IPS-15b (cell line): ENCODE data around the gene MYO18A.
"Not testable (repeated sequence)": the region's sequence is repeated elsewhere in the genome, so short reads cannot be mapped to it uniquely, and the experiment has no call there.

Source experiments
- H3K27me3 ChIP-seq: one replicate; pipeline ENCODE4 v1.6.1; 2013; ENCODE audit warnings: low read length; ENCODE audit not compliant: control insufficient read depth, insufficient read depth
- H3K36me3 ChIP-seq: one replicate; pipeline ENCODE4 v1.6.1; 2013; ENCODE audit warnings: low read length; ENCODE audit not compliant: control insufficient read depth, insufficient read depth
- H3K4me1 ChIP-seq: one replicate; pipeline ENCODE4 v1.6.1; 2013; ENCODE audit warnings: mild to moderate bottlenecking, low read length; ENCODE audit not compliant: control insufficient read depth, insufficient read depth
- H3K4me3 ChIP-seq: one replicate; pipeline ENCODE4 v1.5.1; 2013; ENCODE audit warnings: low read depth, low read length
- H3K9ac ChIP-seq: one replicate; pipeline ENCODE4 v1.6.1; 2013; ENCODE audit warnings: low read depth, mild to moderate bottlenecking, low read length
- H3K9me3 ChIP-seq: one replicate; pipeline ENCODE4 v1.6.1; 2013; ENCODE audit warnings: mild to moderate bottlenecking, low read length; ENCODE audit not compliant: control insufficient read depth, insufficient read depth

Gene MYO18A

DNA sequence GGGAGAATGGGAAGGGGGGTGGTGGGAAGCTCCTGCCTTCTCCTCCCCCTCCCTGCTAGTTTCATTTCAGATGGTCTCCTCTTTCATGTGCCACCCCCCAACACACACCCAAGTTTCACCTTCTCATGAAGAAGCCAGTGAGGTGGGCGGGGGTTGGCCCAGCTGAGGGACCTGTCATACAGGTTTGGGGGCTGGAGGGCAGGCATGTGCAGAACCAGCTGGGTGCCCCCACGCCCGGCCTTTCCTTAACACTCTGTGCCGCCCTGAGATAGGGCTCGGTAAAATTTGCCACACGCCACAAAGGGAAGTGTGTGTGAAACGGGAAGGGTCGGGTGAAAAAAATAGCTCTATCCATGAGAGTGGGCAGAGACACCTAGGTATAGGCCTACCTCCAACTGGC is 79.9 kb downstream of the MYO18A start:
- peaks cover 28% of the 10 kb centered on the region for H3K36me3 ChIP-seq
- H3K27me3 ChIP-seq, result no peaks in the 10 kb centered on the region
- no peak overlapping the region for H3K9ac ChIP-seq
- no peaks in the 10 kb centered on the region for H3K9me3 ChIP-seq
- H3K4me3 ChIP-seq, result no peak overlapping the region
- H3K4me1 ChIP-seq, result no peaks in the 10 kb centered on the region

DNA sequence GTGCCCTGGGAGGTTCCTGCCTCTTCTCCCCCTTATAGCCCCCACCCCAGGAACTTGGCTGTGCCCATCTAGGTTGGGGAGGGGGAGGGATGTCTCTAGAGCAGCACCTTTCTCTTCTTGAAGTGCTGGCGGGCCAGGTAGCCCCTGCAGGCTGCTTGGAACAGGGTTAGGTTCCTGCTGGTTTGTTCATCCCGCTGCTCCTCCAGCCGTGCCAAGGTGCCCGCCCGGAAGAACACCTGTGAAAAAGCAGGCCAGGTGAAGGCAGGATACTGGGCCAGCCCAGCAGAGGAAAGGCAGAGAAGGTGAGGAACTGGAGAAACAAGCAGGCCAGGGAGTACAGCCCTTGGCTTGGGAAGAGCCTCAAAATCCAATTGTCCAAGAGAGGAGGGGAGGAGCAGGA is 80.7 kb downstream of the MYO18A start:
- Histone ChIP-seq H3K9me3 (no peaks in the 10 kb centered on the region), H3K36me3 (peaks cover 33% of the 10 kb centered on the region), H3K27me3 (no peaks in the 10 kb centered on the region), H3K9ac (no peak overlapping the region), H3K4me3 (no peak overlapping the region), H3K4me1 (no peaks in the 10 kb centered on the region)

DNA sequence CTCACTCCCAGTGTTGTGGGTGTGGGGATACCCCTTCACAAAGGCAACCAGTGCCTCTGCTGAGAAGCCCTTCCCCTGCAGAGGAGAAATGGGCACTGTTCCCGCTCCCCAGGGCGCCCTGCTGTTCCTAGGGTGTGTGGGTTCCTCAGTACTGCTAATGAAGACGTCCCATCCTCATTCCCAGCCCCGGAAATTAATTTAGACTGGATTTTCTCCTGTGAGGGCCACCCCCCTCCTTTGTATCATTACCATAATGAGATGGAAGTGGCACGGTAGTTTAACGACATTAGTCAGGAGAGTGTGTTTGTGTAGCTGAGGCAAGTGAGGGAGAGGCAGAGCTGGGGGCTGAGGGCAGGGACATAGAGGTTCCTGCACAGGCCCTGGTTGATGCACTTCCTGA is 84.1 kb downstream of the MYO18A start:
- Histone ChIP-seq H3K4me3 (no peak overlapping the region), H3K9ac (no peak overlapping the region), H3K27me3 (no peaks in the 10 kb centered on the region), H3K4me1 (no peaks in the 10 kb centered on the region), H3K36me3 (peaks cover 58% of the 10 kb centered on the region), H3K9me3 (no peaks in the 10 kb centered on the region)

DNA sequence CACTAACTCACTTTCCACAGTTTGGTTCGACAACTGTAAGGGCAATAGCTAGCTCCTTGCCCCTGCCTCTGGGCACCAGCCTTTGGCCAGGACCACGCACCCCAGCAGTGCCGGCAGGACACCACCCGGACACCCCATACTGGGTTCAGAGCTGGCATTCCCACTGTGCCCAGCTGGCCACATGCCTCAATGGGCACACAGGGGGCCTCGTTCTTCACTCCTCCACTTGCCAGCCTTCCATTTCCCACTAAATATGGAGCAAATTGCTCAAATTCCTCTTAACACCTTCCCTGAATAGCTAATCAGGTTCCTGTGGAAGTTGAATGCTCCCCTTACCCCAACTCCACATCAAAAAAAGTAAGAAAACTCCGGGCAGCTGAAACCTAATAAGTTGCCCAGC is 84.8 kb downstream of the MYO18A start:
- Histone ChIP-seq H3K27me3 (no peaks in the 10 kb centered on the region), H3K36me3 (peaks cover 65% of the 10 kb centered on the region), H3K9me3 (no peaks in the 10 kb centered on the region), H3K4me1 (no peaks in the 10 kb centered on the region), H3K4me3 (no peak overlapping the region), H3K9ac (no peak overlapping the region)

DNA sequence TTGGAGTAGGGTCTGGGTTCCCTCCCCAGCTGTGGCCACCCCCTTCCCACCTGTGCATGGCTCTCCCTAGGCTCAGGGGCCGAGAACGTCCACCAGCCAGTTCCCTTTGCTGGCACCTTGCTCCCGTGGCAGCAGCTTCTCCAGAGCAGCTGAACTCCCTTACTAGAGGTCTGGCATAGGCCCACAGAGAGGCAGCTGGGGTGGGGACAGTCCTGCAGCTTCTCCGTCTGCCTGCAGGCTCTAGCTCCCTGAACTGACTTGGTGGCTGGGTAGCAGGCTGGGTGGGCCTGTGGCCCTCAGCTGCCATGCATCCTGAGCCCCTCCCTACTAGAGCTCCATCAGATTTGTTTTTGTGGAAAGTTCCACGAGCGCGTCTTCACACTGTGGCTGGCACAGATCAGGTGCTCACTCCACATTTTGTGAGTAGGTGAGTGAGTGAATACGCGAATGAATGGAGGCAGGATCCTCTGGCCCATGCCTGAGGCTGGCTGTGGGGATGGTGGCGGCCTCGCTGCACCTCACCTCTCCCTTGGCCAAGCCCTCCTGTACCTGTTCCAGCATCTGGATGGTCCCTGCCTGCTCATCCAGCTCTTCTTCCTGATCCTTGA is 86.0 kb downstream of the MYO18A start:
- Histone ChIP-seq H3K4me1 (no peaks in the 10 kb centered on the region), H3K4me3 (no peak overlapping the region), H3K27me3 (no peaks in the 10 kb centered on the region), H3K9me3 (no peaks in the 10 kb centered on the region), H3K36me3 (peaks cover 75% of the 10 kb centered on the region), H3K9ac (no peak overlapping the region)

DNA sequence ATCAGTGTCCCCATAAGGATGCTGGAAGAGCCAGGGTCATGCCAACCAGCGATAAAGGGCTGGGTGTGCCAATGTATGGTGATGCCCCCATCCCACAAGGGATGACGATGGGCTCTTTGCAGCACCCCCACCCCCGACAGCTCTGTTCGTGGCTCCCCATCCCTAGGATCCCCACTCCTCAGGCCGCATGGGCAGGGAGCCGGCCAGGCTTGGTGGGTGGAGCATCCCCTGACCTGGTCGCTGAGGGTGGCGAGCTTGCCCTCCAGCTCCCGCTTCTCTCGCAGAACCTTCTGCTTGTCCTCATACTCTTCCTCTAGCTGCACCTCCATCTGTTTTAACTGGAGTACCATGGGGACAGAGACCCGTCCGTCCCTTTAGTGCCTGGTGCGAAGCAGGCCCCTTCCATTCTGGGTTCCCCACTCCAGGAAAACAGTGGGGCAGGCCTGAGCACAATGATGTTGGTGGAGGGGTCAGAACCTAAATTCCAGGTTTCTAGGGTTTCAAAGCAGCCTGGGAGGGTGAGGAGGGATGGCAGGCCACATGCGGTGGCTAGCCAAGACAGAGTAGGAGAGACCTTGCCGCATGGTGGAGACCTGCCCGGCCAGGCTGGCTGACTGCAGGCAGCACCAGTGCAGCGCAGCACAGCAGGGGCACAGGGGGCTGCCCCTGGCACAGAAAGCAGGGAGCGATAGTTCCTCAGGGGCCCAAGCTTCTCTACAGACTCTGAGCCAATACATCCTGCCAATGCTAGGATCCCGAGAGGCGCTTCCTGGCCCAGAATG is 86.9 kb downstream of the MYO18A start:
- Histone ChIP-seq H3K36me3 (peaks cover 71% of the 10 kb centered on the region), H3K4me3 (no peak overlapping the region), H3K27me3 (no peaks in the 10 kb centered on the region), H3K4me1 (no peaks in the 10 kb centered on the region), H3K9ac (no peak overlapping the region), H3K9me3 (no peaks in the 10 kb centered on the region)

DNA sequence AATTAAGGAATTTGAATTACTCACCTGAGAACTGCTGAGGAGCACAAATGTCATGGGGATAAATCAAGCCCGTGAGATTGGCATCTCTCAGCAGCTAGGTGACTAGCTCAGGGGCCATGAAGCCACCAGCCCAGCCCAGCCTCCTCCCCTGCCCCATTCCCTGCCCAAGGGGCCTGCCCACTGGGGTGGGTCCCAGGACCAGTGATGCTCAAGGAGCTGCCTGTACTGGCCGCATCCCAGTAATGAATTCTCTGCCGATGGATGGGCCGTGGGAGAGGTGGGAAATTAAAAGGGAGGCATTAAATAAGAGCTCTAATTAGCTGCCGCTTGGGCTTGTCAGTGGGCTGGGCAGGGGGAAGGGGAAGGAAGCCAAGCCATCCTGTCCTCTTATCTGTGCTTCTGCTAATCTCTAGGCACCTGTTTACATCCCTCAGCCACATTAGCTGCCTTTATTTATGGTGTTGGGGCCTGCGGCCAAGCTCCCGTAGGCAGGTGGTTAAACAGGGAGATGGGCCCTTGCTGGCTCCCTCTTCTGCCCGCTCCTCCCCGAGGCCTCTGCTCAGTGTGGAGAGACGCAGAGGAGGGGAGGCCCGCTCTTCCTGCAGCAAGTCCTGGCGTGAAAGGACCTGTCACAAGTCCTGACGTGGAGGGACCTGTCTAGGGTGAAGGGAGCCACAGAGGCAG is 88.5 kb downstream of the MYO18A start:
- no peak overlapping the region for H3K9ac ChIP-seq
- peaks cover 57% of the 10 kb centered on the region for H3K36me3 ChIP-seq
- H3K4me3 ChIP-seq, result no peak overlapping the region
- no peaks in the 10 kb centered on the region for H3K9me3 ChIP-seq
- H3K4me1 ChIP-seq, result peaks cover 6% of the 10 kb centered on the region
- H3K27me3 ChIP-seq, result no peaks in the 10 kb centered on the region

DNA sequence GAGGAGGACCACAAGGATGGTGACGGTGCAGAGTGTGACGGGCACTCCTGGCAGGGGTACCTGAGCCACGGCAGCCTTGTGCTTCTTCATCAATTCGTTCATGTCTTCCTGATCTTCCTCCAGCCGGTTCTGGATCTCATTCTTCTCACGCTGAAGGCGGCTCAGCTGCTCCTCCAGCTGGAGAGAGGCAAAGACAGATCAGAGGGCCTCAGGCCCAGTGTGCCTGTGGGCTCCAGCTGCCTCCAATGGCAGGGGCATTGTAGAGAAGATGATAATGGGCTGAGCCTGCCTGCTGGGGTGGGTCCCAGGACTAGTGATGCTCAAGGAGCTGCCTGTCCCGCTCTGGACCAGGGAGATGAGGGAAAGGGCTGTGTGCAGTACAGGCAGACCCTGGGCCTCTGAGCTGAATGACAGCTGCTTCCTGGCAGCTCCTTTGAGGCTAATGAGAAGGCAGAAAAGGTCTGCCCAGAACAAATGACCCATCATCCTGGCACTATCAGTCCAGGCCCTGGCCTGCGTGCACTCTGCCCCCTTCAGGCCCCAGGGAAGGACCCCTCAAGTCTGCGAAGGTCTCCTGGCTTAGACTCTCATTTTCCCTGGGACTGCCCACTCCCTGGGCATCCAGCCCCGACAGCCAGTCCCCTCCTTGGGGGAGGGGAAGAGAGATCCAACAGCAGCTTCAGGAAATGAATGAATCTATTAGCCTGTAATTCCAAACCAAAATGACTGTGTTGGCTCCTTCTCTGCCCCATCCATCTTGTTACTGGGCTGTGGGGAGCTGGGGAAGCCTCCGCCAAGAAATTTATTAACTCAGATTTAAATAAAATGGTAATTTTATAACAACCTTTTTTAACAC is 89.2 kb downstream of the MYO18A start:
- H3K9me3 ChIP-seq, result no peaks in the 10 kb centered on the region
- H3K4me1 ChIP-seq, result peaks cover 6% of the 10 kb centered on the region
- no peaks in the 10 kb centered on the region for H3K27me3 ChIP-seq
- peaks cover 59% of the 10 kb centered on the region for H3K36me3 ChIP-seq
- H3K9ac ChIP-seq, result no peak overlapping the region
- H3K4me3 ChIP-seq, result no peak overlapping the region

DNA sequence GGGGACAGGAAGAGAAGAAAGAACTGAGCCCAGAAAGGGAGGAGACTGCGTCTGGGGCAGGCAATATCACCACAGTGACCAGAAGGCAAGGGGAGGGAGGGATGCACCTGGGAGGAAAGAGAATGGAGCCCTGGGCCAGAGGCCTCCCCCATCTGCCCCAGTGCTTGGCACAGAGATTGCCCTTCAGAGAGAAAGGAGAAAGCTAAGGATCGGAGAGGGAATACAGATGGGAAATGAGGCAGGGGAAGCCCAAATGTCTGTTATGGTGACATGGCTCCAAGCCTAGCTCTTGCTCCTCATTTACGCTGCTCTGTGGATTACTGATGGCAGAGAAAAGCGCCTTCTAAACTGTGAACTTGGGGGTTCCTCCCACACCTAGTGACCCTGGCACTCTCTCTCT is 90.1 kb downstream of the MYO18A start:
- Histone ChIP-seq H3K4me3 (no peak overlapping the region), H3K9ac (no peak overlapping the region), H3K36me3 (peaks cover 61% of the 10 kb centered on the region), H3K27me3 (no peaks in the 10 kb centered on the region), H3K9me3 (no peaks in the 10 kb centered on the region), H3K4me1 (peaks cover 7% of the 10 kb centered on the region)

DNA sequence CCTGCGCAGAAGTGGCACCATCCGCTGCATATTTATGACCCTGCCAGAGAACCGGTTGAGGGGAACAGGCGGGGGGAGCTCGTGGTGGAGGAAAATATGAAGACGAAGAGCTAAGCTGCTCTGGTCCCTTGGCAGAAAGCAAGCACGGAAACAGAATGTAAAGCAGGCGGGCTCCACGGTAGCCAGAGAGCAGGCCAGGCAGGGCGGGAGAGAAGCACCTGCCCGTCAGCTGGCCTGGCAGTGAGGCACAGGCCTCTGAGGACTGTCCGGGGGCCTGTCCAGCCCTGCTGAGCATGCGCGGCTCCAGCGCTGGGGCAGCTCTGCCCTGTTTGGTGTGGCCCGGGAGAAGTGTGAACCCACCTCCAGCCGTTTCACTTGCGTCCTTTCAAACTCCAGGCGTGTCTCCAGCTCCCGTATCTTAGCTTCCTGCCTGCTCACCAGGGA is 90.6 kb downstream of the MYO18A start:
- no peak overlapping the region for H3K9ac ChIP-seq
- H3K27me3 ChIP-seq, result no peaks in the 10 kb centered on the region
- peaks cover 11% of the 10 kb centered on the region for H3K4me1 ChIP-seq
- H3K36me3 ChIP-seq, result peaks cover 57% of the 10 kb centered on the region
- no peak overlapping the region for H3K4me3 ChIP-seq
- H3K9me3 ChIP-seq, result no peaks in the 10 kb centered on the region

DNA sequence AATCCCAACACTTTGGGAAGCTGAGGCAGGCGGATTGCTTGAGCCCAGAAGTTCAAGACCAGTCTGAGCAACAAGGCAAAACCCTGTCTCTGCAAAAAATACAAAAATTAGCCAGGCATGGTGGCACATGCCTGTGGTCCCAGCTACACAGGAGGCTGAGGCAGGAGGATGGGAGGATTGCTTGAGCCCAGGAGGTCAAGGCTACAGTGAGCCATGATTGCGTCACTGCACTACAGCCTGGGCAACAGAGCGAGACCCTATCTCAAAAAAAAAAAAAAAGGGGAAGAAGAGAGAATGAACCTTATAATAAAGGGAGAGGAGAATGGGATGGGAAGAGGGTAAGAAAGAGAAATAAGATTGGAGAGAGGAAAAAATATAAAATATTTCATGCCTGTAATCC is 91.4 kb downstream of the MYO18A start:
- not testable (repeated sequence) for H3K27me3 ChIP-seq, H3K9ac ChIP-seq, H3K4me3 ChIP-seq, H3K9me3 ChIP-seq
- H3K36me3 ChIP-seq, result peaks cover 51% of the 10 kb centered on the region
- peaks cover 12% of the 10 kb centered on the region for H3K4me1 ChIP-seq
